LNCAP (cell line): ENCODE measurements around the gene SH2D3C.
A peak's percentile ranks its signal among the peaks of the same experiment; 100 is the strongest.

ENCODE experiments used
- TF ChIP-seq, protein P1 (sequence below): fragments of 450-650 bp; IDR thresholded peaks from 2 replicates; pipeline ENCODE4 v1.5.1; 2017; ENCODE audit warnings: mild to moderate bottlenecking

SH2D3C gene

DNA sequence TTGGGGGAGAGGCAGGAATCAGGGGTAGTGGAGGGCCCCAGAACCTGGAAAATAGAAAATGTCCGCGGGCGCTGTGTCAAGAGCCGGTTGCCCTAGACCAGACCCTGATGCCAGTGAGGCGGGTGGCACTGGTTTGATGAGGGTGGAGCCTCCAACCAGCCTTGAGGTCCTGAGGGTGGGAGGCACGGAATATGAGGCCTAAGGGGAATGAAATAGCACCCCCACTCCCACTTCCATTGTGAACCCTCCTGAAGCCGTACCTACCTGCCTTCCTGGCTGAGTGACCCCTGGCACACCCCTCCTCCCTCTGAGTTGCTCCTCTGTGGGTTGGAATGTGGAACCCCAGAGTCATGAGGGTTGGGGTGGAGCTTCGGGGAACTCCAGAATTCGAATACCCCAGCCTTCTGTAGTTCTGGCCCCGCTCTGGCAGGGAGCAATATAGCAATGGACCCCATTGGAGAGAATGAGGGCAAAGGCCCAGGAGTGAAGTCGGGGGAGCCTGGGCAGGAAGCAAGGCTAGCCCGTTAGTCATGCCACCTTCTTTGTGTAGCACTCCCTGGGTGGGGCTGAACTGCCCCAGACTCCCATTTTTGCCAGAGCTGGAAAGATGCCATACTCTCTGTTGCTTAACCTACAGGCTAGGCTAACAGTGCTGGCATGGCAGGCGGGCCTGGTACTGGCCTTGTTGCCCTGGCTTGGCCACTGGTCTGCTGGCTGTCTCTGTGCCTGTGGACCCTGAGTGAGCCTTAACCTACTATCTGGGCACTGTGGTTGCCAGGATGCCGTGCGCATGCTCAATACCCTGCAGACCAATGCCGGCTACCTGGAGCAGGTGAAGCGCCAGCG is 25.3 kb upstream of the SH2D3C start:
- TF ChIP-seq, protein P1, sequence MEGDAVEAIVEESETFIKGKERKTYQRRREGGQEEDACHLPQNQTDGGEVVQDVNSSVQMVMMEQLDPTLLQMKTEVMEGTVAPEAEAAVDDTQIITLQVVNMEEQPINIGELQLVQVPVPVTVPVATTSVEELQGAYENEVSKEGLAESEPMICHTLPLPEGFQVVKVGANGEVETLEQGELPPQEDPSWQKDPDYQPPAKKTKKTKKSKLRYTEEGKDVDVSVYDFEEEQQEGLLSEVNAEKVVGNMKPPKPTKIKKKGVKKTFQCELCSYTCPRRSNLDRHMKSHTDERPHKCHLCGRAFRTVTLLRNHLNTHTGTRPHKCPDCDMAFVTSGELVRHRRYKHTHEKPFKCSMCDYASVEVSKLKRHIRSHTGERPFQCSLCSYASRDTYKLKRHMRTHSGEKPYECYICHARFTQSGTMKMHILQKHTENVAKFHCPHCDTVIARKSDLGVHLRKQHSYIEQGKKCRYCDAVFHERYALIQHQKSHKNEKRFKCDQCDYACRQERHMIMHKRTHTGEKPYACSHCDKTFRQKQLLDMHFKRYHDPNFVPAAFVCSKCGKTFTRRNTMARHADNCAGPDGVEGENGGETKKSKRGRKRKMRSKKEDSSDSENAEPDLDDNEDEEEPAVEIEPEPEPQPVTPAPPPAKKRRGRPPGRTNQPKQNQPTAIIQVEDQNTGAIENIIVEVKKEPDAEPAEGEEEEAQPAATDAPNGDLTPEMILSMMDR, result no peak

DNA sequence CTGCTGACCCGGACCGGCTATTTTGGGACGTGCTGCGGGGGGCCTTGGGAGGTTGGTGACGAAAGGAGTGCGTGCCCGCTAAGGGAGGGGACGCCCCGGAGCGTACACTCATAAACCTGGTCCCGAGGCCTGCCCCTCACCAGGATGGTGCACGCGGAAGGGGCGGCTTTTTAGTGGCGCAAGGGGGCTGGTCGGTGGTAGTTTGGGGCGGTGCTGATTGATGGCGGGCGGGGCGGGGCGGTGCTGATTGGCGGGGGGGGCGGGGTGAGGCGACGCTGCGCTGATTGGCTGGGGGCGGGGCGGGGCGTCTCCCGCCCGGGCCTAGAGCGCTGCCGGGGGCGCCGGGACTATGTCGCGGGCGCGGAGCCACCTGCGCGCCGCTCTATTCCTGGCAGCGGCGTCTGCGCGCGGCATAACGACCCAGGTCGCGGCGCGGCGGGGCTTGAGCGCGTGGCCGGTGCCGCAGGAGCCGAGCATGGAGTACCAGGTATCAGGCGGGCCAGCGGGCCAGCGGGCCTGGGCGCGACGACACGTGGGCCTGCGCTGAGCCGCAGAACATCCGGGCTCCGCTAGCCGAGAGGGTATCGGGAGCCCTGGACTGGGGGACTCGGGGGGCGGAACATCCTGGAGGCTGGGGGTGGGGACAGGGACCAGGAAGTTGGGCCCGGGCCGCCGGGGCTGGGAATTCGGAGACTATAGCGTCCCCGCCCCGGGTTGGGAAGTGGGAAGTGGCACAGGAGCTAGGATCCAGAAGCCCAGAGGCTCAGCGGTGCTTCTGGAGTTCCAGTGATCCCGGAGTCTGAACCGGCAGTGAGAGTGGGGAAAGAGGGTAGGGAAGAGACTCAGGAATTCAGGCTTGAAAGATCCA is 24.3 kb upstream of the SH2D3C start, which contains the start of gene FPGS:
Gene FPGS (plus strand): TSS at position 307 of the 868 bp plus-strand sequence. CDS start 43 bp downstream, at position 350.
- TF ChIP-seq, protein P1, result no peak

DNA sequence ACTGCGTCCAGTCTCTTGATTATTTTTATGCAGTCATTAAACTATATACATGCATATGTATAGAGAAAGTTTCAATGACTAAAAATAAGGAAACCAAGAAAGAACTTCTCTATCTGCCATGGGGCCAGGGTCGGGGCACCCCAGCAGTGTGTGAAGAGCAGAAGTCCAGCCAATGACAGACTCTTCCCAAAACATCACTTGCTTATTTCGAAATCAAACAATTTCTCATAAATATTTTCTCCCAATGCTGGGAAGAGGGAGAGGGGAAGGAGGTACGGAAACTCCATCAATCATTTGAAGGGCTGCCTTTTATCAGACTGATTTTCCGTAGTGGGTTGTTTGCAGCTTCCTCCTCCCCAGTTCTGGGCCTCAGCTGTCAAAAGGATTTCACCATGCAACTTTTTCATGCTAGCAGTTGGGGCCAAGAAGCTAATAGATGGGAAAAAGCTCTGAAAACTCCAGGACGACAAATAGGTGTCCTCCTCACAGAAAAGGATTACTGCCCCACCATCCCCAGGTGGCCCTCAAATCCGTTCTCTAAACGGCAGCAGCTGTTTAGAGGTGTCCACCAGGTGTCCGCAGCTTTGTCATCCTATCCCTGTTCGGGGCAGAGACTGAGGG is 23.6 kb upstream of the SH2D3C start:
- TF ChIP-seq, protein P1, result peak; percentile 15; the same call in 1 of the 2 replicates

DNA sequence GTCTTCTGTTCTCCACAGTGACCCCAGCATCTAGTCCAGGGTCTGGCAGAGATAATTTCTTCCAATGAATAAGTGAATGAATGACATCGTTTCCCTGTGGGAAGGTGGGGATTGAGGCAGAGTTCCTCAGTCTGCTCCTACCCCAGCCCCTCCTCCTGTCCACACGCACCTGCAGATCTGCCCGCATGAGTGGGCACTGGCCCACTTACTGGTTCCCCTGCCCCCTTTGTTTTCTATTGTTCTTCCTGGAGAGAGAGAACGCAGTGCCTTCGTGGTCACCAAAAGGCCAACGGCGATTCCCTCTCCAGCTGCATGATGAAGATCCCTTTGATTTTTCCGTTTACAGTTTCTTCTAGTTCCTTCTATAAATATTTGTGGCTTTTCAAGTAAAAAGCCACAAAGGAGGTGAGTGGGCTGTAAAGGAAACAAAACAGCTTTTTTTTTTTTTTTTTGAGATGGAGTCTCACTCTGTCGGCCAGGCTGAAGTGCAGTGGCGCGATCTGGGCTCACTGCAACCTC is 18.4 kb upstream of the SH2D3C start:
- TF ChIP-seq, protein P1, result no peak

DNA sequence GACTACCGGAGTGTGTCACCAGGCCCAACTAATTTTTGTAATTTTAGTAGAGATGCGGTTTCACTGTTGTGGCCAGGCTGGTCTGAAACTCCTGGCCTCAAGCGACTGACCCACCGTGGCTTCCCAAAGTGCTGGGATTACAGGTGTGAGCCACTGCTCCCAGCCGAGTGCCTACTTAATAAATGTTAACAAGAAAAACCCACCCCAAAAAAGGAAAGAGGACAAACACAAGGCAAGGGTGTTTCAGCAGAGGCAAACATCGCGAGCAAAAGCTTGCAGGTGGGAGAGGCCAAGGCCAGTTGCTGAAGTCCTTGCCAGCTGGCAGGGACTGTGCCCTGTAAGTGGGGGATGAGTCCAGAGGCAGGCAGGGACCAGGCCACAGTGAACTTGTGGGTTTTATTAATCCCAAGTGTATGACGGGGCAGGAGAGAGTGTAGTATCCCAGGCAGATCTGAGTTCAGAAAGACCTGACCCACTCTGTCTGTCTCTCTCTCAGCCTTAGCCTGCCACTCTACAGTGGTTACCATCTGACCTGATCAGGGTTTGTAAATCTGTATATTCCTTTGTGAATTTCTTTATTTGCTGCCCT is 17.9 kb upstream of the SH2D3C start:
- TF ChIP-seq, protein P1, result no peak

DNA sequence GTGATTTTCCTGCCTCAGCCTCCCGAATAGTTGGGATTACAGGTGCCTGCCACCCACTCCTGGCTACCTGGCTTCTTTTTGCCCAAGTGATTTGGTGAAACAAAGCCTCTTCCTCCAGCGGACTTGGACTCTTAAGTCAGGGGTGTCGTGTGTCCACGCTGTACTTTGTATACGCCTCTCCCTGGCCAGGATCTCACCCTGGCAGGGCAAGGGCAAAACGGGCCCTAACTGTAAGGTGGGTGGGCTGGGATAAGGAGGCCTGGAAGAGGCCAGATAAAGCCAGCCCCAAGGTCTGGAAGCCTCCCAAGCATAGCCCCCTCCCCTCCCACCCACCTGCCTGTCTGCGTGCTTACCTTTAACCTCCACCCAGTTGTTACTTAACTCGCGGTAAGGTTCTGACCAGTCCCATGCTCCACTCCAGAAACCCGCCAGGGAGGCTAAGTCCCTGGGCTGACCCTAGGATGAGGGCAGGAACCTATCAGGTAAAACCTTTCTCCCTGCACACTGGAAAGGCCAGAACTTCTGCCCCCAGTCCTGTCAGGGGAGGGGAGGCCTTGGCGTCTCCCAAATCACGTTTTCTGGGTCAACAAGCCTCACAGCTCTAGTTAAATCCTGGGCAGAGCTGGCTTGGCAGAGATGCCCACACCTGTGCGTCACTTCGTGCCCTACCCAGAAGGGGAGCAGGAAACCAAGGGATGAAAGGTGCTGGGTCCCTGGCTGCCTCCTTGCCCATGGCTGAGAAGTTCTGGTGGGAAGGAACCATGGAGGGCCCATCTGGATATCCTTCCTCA is 15.7 kb upstream of the SH2D3C start:
- TF ChIP-seq, protein P1, result no peak
